Activated naive CD8-positive, alpha-beta T cell treated with anti-CD3 and anti-CD28 coated beads, Interleukin-2, amount 50 U/mL, for 16 hours (primary cell): ENCODE measurements around the gene PTPRN2.
"Not testable (repeated sequence)": the region's sequence is repeated elsewhere in the genome, so short reads cannot be mapped to it uniquely, and the experiment has no call there.

ENCODE experiments used
- DNase-seq: peaks from one replicate; pipeline ENCODE4 v3.0.0-alpha.2; 2020; ENCODE audit warnings: low read depth, low spot score

The PTPRN2 gene

DNA sequence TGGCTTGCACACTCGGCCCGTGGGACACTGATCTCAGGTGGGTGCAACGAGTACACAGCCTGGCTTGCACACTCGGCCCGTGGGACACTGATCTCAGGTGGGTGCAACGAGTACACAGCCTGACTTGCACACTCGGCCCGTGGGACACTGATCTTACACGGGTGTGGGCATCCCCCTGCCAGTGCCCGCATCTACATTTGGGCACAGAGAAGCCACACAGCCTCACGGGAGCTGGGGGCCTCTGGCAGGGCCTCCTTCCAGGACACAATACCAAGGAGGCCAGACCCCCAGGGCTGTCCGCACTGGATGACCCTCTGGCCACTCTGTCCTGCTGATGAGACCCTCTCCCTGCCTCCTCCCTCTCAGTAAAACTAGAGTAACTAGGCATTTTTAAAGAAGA is 920.4 kb downstream of the PTPRN2 start:
- DNase-seq = no peak

DNA sequence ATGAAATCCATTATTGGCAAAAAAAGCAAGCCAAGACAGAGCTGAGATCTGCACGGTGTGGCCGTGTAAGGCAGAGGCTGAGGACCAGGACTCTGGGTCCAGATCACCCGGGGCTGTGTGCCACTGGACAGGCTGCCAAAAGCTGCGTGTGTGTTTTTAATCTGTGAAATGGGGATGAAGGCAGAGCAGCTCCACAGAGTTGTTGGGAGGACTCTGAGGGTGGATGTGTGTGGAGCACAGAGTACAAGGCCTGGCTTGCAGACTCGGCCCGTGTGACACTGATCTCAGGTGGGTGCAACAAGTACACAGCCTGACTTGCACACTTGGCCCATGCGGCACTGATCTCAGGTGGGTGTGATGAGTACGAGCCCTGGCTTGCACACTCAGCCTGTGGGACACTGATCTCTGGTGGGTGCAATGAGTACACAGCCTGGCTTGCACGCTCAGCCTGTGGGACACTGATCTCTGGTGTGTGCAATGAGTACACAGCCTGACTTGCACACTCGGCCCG is 921.0 kb downstream of the PTPRN2 start:
- DNase-seq = no peak

DNA sequence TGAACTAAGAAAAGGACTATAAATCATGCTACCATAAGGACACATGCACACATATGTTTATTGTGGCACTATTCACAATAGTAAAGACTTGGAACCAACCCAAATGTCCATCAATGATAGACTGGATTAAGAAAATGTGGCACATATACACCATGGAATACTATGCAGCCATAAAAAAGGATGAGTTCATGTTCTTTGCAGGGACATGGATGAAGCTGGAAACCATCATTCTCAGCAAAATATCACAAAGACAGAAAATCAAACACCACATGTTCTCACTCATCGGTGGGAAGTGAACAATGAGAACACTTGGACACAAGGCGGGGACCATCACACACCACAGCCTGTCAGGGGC is 922.0 kb downstream of the PTPRN2 start:
- DNase-seq = not testable (repeated sequence)

DNA sequence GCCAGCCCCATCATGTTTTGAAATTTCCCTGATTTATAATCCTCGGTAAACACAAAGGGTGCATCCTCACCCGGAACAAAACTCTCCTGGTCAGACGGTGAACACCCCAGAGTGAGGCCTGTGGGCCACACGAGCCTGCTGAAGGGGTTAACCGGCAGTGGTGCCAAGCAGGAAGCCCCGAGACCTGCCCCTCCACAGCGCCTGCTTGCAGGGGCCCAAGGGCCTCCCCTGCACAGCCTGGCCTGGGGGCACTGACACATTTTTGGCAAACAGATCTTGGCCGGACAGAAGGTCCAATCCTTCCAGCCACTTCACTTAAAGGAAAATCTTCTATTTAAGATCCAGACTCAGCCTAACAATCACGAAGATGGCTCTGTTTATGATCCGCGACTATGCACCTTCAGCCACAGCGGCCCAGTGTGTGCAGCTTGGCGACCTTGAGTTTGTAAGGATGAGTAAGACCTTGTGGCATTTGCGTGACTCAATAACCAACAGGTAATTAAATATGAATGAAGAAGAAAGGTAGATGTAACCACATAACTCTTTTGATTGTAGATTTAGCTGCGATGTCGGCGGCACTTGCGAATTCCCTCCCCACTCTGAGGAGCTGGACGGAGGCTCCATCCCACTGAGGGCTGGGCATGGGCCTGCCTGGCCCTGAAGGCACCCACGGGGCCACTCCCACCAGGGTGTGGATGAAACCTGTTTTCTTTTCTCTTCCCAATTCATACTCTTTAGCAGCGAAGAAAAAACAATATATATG is 922.6 kb downstream of the PTPRN2 start:
- no peak for DNase-seq

DNA sequence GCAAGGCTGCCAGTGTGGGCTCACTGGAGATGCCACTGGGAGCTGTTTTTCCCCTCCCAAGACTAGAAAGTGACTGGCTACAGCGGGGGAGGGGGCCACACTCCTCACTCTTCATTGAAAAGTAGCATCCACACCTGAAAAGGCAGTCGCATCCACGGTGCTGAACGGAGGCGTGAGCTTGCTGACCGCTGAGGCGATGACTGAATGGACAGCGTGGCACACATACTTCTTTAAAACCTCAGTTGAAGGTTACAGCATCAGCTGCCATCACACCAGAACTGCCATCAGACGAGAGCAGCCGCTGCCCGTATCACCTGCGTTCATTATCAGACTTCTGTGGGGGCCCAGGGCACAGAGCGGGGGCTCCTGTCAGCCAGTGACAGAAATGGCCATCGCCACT is 923.6 kb downstream of the PTPRN2 start:
- DNase-seq = no peak

DNA sequence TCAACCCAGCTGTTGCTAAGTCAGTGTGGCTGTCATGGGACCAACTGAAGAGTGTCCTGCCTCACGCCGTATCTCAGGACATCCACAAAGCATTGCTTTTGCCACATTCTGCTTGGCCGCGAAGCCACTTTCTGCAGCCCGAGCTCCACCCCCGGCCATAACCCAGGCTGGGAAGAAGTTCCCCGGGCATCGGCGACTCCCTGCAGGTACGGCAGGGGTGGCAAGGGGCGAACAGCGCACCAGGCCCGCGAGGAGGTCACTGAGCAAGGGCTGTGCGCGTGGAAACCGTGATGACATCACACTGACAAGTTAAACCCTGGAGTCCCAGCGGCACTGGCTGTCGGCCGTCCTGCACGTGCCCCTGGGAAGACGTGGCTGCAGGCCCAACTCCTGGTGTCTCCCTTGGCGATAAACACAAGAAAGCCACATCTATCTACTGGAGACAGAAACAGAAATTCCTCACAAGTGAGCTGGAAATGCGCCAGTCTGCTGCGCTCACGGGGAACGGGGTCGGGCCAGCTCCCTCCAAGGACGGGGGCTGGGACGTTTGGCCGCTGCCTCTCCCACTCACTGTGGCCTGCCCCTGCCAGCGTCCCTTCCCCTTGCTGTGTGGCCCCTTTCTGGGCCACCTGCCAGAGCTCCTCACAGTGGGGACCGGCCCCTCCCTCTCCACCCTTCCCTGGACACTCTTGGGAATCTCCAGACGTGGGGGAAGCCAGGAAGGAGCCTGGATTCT is 924.5 kb downstream of the PTPRN2 start:
- DNase-seq = no peak

DNA sequence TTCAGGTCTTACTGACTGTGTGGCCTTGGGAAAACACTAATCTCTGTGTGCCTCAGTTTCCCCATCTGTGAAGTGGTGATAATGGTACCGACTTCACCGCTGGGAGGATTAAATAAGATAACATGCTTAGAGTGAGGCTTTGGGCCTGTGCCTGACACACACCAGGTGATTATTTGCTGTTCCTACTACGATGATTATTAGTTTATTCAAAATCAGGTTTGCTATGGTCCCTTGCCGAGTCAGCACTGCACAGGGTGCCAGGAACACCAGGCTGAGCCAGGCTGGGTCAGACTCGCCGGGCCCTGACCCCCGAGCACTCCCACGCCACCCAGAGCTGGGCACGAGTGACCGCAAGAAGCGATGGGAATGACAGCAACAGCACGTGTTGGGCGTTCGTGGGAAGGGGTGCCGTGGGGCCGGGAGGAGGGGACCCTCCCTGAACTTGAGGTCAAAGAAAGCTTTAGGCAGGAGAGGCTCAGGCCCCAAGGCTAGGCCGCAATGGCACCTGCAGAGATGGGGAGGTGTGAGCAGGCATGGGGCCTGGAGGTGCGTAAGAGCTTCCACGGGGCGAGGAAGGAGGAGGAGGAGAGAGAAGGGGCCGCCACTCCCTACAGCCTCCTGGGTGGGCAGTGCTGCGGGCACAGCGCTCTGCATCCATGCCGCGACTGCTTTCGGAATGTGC is 925.4 kb downstream of the PTPRN2 start:
- no peak for DNase-seq

DNA sequence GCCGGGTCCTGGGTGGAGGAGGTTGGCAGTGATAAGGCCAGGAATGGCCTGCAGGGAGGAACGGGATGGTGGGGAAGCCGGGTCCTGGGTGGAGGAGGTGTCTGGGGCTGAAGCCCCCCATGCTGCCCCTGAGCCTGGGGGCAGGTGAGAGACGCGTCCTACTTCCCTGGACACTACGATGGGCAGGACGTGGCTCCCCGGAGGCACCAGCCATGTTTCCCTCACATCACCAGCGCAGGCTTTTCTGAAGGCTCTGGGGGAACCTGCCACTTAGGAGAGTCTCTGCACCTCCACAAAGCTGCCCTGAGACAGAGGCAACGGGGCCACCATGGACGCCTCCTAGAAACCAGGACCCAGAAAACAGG is 926.0 kb downstream of the PTPRN2 start:
- DNase-seq = no peak

DNA sequence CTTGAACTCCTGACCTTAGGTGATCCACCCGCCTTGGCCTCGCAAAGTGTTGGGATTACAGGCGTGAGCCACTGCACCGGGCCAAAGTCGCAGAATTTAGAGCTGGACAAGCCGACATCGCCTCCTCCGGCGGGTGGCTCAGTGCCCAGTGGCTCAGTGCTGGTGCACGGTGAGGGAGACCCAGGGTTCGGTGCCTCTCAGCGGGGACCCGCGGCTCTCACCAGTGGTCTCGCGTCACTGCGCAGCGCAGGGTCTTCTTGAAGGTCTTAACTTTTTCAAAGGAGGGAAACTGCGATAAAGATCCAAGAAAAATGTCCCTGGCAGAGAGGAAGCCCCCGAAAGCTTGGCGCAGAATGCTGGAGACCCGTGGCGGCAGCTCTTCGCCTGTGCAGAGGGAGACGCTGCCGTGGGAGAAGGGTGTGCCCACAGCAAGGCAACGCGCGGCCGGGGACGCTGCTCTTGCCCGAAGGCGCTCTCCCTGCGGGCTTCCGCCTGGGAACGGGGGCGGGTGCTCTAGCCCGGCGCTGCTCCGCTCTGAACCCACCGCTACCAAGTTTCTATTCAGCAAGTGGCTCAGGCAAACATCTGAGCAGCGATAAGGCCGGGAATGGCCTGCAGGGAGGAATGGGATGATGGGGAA is 926.5 kb downstream of the PTPRN2 start:
- DNase-seq = no peak

DNA sequence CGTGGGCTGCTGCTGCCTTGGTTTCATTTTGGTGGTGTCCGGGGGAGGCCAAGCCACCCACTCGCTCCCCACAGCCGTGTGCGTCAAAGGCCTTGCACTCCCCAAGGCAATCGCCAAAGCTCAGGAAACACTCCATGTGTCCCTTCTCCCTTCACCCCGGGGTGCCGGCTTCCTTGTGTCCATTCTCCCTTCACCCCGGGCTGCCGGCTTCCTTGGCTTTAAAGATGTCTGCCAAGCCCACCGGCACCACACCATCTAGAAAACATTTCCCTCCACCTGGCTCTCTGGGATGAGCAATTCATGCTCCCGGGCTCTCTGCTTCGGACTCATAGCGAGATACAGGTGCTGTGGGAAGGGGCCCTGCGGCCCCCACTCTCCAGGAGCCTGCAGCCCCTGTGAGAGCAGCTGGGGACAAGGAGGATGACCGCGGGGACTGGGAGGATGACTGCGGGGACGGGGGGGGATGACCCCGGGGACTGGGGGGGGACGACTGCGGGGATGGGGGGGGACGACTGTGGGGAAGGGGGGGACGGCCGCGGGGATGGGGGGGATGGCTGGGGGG is 928.7 kb downstream of the PTPRN2 start:
- no peak for DNase-seq

DNA sequence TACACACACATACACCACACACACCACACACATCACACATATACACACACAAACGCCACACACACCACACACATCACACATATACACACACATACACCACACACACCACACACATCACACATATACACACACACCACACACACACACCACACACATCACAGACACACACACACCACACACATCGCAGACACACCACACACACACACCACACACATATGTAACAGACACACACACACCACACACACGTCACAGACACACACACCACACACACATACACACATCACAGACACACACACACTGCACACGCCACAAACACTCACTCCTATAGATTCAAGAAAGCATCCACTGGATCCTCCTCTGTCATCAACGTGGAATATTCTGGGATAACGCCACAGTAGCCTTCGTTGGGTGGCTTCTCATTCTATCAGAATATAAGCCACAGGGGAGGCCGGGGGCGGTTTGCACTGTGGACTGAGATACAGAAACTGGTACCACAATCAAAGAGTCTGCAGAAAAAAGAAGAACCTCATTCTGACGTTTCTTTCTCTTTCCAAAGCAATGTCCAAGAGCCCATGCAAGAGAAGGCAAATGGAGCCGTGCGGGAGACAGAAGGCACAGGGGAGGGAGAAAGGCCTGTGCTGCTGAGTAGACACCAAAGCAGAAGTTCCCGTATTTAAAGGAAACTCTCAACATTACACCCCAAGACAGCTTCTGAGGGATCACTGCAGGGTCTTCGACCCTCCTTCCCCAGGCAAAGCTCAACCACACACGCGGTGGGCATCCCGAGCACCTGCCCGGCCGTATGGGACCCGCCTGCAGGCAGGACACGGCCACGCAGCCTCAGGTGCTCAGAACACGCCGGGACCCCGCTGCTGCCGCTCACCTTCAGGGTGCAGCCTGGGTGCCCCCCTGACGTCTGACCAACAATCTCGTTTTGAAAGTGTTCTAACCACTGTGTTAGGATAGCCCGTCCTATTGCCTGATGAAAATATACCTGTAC is 929.6 kb downstream of the PTPRN2 start:
- DNase-seq = no peak

DNA sequence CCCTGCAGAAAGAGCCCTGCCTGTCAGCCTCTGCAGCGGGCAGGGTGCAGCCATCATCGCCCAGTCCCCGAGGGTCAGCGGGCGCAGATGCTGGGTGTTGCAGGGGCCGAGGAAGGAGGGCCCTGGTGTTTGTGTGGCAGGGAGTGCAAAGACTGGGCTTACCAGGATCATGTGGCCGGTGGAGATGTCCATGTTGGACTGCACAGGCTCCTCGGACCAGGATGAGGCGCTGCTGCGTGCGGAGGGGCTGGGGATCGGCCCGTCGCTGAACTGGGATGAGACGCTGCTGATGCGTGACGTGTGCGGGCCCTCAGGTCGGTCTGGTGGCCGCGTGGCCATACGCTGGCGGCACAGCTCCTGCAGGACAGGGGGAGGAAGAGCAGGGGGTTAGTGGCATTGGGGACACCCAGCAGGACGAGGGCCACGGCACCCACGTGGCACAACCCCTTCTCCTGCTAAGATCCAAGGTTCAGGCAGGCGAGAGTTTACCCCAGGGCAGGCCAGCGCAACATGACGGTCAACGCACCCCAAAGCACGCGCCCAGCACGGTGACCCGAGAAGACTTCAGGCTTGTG is 931.3 kb downstream of the PTPRN2 start:
- DNase-seq = no peak

DNA sequence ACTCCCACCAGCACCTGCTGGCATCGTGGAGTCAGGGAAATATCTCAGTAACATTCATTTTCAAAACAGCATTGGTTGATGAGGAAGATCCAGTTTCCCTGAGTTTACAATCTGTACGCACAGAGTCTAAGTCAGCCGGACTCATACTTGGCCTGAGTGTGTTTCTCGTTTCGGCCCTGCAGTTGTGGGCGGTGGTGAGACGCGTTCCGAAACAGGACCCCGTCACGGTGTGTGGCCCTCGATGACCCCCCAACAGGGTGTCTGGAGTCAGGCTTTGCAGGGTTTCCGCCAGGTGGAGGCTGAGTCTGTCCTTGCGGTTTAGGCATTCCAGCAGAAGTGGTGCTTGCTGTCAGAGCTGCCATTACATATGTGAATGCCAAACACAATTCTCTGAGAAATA is 933.3 kb downstream of the PTPRN2 start:
- DNase-seq = no peak

DNA sequence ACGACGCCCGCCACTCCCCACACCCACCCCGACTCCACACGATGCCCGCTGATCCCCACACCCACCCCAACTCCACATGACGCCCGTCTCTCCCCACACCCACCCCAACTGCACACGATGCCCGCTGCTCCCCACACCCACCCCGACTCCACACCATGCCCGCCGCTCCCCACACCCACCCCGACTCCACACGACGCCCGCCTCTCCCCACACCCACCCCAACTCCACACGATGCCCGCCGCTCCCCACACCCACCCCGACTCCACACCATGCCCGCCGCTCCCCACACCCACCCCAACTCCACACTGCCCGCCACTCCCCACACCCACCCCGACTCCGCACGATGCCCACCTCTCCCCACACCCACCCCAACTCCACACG is 933.8 kb downstream of the PTPRN2 start:
- no peak for DNase-seq

DNA sequence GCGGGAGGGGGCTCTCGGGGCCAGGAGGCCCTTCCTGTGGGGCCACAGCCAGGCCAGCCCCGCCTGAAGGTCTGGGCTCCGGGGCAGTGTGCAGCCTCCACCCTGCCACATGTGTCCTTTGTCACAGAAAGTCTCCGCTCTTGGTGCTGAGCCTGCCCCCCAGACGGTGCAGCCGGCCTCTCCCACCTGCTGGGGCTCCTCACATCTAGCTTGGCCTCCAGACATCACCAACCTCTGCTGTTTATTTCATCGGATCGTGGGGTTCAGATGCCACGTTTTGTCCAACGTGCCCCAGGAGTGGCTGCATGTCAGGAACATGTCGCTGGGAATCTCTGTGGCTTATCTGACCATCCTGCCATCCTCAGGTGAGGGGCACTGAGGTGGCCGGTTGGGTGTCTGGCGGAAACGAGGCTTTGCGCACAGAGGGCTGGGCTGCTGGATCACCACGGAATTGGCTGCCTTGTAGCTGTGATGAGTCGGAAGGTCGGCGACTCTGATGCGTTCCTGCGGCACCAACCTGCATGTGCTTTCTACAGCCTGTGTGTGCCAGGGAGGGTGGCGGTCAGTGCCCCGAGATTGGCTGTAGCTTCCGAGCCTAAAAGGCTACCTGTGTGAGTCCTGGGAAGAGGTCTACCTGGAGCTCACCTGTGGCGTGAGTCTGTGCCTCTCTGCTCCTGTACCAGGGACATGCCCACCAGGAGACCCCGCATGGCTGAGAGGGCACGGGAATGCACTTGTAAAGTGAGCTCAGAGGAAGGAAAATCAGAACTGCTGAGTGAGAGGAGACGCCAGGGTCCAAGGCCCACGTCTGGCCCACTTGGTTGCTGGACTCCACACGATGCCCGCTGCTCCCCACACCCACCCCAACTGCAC is 934.4 kb downstream of the PTPRN2 start:
- no peak for DNase-seq

DNA sequence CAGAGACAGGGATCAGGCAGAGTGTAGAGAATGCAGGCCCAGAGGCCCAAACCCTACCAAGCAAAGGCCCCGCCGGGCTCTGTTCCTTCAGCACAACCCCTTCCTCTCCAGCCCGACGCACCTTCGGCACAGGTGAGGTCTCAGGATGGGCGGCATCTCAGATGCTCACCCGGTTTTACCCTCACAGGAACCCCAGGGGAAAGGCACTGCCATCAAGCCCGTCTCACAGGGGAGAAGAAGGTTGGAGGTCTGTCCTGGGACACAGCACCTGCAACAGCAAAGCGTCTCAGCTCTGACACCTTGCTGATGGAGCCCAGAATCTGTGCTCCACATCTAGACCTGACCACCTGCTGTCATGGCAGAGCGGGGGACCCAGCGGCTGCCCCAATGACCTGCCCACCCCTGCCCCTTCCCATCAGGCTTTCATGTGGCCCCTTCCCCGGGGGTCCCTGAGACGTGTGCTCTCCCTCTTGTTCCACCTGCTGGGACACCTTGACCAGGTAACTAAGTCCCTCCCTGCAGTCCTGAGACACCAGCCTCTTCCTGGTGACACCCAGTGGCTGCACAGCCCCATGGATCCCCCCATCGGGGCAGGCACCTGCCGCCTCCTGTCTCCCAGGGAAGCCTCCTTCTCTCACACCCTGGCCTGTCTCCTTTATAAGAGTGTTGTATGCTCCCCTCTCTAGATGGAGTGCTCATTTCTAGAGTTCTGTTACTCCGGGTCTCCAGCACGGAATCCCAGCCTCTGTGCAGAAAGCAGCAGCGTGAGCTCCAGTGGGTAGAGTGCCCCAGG is 935.3 kb downstream of the PTPRN2 start:
- DNase-seq = no peak

DNA sequence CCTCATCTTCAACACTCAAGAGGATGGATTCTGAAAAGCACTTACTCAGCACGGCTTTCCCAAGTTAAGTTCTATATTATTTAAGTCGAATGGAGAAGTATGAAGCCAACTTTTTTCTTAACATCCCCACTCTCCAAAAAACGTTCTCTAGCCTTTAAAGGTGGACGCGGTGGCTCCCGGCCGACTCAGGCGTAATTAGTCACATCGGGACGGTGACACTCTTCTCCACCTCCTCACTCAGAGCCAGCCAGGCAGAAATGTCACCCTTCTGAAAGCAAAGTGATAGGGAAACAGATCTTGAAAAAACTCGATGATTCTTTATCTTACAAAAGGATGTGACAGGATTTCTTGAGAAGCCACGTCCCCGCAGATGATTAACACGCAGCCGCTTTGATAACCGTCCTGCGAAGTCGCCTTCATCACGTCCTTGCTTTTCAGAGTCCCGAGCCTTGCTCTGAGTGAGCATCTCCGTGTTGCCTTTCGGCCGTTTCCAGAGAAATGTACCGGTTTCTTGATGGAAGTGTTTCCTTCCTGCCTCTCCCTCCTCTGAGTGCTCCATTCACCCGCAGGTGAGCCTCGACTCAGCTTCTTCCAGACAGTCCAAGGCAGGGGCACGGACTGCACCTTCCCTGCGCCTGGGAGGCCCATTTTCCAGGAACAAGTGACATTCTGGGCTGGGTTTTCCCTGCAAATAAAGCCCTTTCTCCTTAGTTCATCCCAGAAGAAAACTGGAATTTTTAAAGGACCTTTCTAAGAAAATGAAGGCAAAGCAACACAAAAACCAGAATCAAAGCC is 936.1 kb downstream of the PTPRN2 start:
- DNase-seq = no peak

DNA sequence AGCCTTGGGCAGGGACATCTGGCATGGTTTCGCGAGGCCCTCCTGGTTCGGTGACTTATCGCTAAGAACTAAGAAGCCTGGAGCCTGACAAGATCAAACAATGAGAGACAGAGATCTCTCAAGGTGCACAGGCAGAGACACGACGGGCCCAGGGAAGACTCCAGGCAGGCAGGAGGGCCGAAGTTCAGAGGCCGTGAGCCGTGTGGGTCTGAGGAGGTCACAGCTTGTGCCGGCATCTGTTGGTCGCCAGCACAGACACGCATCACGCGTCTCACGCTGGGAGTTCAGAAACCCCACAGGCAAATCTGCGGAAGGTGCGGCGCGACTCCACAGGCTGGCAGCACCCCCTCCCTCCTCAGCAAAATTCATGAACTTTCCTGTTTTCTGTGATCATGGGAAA is 936.8 kb downstream of the PTPRN2 start:
- DNase-seq = no peak
